Breast epithelium (tissue), 4 donors: ENCODE data around the gene GPSM1. TPM values are rescaled to one million over a fixed set of nuclear protein-coding genes. Genes with fewer than 3 reads are reported as not detected.

ENCODE experiments used
- DNase-seq, 2 donors: peaks; one replicate each; pipeline ENCODE4 v3.0.0-alpha.2; 2019; ENCODE audit warnings: low spot score in 2 of 2
- H3K27ac ChIP-seq, 2 donors: fragments of 200-600 bp; sonication (generic) in 1 of 2; one replicate each; pipeline ENCODE4 v1.5.1; 2016 to 2019; ENCODE audit warnings: mild to moderate bottlenecking in 1 of 2
- H3K27me3 ChIP-seq, 2 donors: fragments of 200-600 bp; sonication (generic) in 1 of 2; one replicate each; pipeline versions ENCODE4 v1.5.1 to v1.6.0; 2017 to 2019; ENCODE audit warnings: control low read depth in 1 of 2, mild to moderate bottlenecking in 1 of 2
- H3K36me3 ChIP-seq: fragments of 200-600 bp; one replicate; pipeline ENCODE4 v1.5.1; 2019
- H3K4me1 ChIP-seq, 2 donors: fragments of 200-600 bp; sonication (generic); one replicate each; pipeline ENCODE4 v1.5.1; 2016 to 2019; ENCODE audit warnings: control low read depth in 1 of 2
- H3K4me3 ChIP-seq, 3 donors: fragments of 200-600 bp; sonication (generic); 1 replicate in 2 of 3; 2 replicates in 1 of 3; pipeline ENCODE4 v1.5.1; 2016 to 2019; ENCODE audit warnings: mild to moderate bottlenecking in 3 of 3, moderate library complexity in 2 of 3
- H3K9me3 ChIP-seq, 2 donors: fragments of 200-600 bp; sonication (generic) in 1 of 2; one replicate each; pipeline ENCODE4 v1.5.1; 2016 to 2019; ENCODE audit warnings: control low read depth in 1 of 2
- POLR2A ChIP-seq: fragments of 450-650 bp; IDR thresholded peaks from one replicate; pipeline ENCODE4 v1.6.1; 2016; ENCODE audit warnings: antibody characterized with exemption, mild to moderate bottlenecking, moderate library complexity
- POLR2AphosphoS5 ChIP-seq, 3 donors: sonication (generic); formaldehyde crosslinking; IDR thresholded peaks; one replicate each; pipeline ENCODE4 v1.6.1; 2017; ENCODE audit warnings: antibody characterized with exemption in 3 of 3
- intact Hi-C: fragments of 100-400 bp; cut with DNase I; formaldehyde crosslinking; loops from one replicate; pipeline ENCODE4 v1.15.1; 2023; ENCODE audit warnings: low total_unique reads
- total RNA-seq, 3 donors: library from RNA; depleted of rRNA; stranded (reverse); fragments of >200 nt; gene quantifications; one replicate each; pipeline ENCODE4 v1.1.0, GENCODE V29; 2016
- TF ChIP-seq, protein P1 (sequence below), 3 donors: fragments of 450-650 bp; IDR thresholded peaks; one replicate each; pipeline ENCODE4 v1.5.1; 2016 to 2017; ENCODE audit warnings: antibody characterized with exemption in 3 of 3, mild to moderate bottlenecking in 3 of 3, moderate library complexity in 3 of 3

Gene GPSM1
- total RNA-seq, 3 donors from 2014 or later, result 5.6 to 19.0 (median 8.6) TPM

DNA sequence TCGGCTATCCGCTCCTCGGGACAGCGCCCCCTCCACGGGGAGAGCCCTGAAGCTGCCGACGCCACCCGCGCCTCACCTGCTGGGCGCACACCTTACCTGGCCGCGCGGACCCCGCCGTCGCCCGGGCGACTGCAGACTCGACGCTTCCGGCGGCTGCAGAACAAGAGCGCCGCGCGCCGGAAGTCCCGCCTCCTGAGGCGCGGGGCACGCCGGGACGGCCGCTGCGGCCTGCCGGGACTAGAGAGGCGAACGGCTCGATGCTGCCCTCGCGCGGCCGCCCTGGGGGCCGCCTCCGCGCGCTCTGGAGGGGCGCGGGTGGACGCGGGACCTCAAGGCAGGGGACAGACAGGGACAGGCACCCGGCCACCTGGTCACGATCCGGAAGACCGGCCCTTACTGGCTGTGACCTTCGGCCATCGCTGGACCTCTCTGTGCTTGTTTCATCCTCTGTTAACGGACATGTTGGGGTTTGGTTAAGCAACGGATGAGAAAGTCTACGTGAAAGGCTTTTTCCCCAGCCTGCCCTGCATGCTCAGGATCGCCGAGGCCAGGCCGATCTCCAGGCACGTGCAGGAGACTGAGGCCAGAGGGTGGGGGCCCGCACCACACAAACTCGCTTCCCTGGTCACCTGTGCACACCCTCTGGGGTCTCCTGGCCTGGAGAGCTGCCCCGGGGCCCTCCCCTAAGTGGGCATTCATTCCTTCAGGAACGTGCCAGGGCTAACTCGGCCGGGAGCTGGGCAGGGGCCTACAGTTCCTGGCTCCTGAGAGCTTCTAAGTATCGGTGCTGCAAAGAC, 72.9 kb downstream of the GPSM1 start, which contains the start of gene SNAPC4:
Gene SNAPC4, minus strand, starts transcription at position 133 of the 797 bp plus-strand sequence. CDS start 1,742 bp downstream, outside the sequence.
- intact Hi-C loops, result no loop called here
- TF ChIP-seq POLR2A (no peak), POLR2AphosphoS5 (IDR thresholded peaks at IDR 0.05) (peak; percentile 18 to 32 (median 19))
- TF ChIP-seq, protein P1, sequence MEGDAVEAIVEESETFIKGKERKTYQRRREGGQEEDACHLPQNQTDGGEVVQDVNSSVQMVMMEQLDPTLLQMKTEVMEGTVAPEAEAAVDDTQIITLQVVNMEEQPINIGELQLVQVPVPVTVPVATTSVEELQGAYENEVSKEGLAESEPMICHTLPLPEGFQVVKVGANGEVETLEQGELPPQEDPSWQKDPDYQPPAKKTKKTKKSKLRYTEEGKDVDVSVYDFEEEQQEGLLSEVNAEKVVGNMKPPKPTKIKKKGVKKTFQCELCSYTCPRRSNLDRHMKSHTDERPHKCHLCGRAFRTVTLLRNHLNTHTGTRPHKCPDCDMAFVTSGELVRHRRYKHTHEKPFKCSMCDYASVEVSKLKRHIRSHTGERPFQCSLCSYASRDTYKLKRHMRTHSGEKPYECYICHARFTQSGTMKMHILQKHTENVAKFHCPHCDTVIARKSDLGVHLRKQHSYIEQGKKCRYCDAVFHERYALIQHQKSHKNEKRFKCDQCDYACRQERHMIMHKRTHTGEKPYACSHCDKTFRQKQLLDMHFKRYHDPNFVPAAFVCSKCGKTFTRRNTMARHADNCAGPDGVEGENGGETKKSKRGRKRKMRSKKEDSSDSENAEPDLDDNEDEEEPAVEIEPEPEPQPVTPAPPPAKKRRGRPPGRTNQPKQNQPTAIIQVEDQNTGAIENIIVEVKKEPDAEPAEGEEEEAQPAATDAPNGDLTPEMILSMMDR (IDR thresholded peaks at IDR 0.05), result peak; percentile 58 to 93 (median 66)
- Histone ChIP-seq H3K27ac (peak within 1 kb of the TSS in 1 of 2 donors; percentile 1), H3K36me3 (no peaks in the 10 kb centered on the region), H3K4me1 (peaks cover 4 to 5% of the 10 kb centered on the region in 2 donors), H3K27me3 (no peaks in the 10 kb centered on the region), H3K9me3 (no peaks in the 10 kb centered on the region), H3K4me3 (peak within 1 kb of the TSS; percentile 93 to 95 (median 94))
- peak; percentile 63 to 80 for DNase-seq

DNA sequence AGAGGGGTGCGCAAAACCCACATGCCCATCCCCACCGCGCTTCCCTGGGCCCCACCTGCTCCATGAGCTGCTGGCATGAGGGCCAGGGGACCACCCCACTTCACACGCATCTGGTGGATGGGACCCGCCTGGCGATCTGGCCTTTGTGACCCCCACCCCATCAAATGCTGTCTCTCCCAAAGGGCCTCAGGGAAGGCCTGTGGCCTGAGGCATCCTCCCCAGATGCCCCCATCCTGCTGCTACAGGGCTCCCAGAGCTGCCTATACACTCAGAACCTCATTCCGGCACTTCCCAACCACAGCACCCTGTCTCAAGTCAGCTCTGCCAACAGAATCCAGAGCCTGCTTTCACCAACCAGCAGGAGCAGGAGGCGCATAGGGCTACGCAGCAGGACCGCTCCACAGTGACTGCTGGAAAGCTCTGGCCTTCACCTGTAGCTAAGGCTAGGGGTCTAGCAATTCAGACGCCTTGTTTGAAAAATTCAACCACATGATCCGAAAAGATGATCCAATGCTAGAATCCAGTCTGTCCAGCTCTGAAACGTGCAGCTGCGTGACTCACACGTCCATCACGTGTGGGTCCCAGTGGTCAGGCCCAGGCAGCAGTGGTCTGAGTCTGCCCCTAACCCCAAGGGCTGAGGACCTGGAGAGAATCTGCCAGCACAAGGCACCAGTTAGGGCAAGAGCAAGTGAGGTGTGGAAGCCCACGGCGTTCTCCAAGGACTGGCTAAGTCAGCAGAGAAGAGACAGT, 74.0 kb downstream of the GPSM1 start:
- Histone ChIP-seq H3K36me3 (no peaks in the 10 kb centered on the region), H3K9me3 (no peaks in the 10 kb centered on the region), H3K27me3 (no peaks in the 10 kb centered on the region), H3K4me3 (no peak overlapping the region), H3K4me1 (peaks cover 4 to 5% of the 10 kb centered on the region in 2 donors), H3K27ac (no peak overlapping the region)
- intact Hi-C loops, result no loop called here
- no peak for DNase-seq
- no peak for TF ChIP-seq POLR2AphosphoS5 (IDR thresholded peaks at IDR 0.05)

DNA sequence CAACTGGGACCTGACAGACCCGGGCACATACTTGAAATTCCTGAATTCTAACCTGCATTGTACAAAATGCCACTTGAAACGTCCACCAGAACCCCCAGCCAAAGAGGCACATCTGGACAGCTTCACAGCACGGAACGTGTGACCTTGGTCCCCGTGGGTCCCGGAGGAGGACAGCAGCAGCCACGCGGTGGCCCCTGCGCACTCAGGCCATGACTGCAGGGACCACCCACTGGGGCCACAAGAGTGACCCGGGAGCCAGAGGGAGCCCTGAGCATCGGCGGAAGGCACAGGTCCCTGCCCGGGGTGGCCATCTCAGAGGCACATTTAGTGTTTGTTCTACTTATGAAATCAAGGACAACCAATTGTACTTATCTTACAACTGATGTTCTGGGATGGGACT, 74.7 kb downstream of the GPSM1 start:
- no peak for DNase-seq
- intact Hi-C loops, result no loop called here
- TF ChIP-seq POLR2AphosphoS5 (IDR thresholded peaks at IDR 0.05) (no peak), POLR2A (no peak)
- TF ChIP-seq, protein P1 (IDR thresholded peaks at IDR 0.05), result no peak

DNA sequence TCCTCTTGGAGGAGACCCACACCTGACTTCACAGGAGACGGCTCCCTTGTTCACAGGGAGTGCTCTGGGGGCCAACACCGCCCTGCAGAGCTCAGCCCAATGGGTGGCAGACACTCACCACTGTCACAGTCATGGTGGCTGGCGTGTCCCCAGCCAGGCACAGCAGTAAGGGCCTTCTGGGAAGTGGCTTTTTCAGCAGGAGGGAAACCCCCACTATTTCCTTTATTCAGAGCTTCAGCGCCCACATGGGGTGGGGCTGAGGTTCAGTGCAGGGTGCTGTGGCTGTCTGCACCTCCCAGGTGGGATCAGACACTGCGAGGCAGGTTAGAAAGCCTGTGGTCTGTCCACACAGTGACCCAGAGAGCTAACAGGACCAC, 76.2 kb downstream of the GPSM1 start:
- TF ChIP-seq POLR2A (no peak), POLR2AphosphoS5 (IDR thresholded peaks at IDR 0.05) (no peak)
- TF ChIP-seq, protein P1 (IDR thresholded peaks at IDR 0.05), result no peak
- H3K4me1 ChIP-seq, result peaks cover 0 to 4% of the 10 kb centered on the region in 2 donors
- H3K27me3 ChIP-seq, result no peaks in the 10 kb centered on the region
- H3K27ac ChIP-seq, result no peak overlapping the region
- H3K4me3 ChIP-seq, result no peak overlapping the region
- DNase-seq, result no peak
- no peaks in the 10 kb centered on the region for H3K36me3 ChIP-seq
- intact Hi-C loops, result no loop called here
- no peaks in the 10 kb centered on the region for H3K9me3 ChIP-seq

More for the DNA sequence above, 74.7 kb downstream of the GPSM1 start:
- H3K27me3 ChIP-seq, result no peaks in the 10 kb centered on the region
- no peak overlapping the region for H3K4me3 ChIP-seq
- H3K36me3 ChIP-seq, result no peaks in the 10 kb centered on the region
- H3K9me3 ChIP-seq, result no peaks in the 10 kb centered on the region
- no peak overlapping the region for H3K27ac ChIP-seq
- peaks cover 4 to 5% of the 10 kb centered on the region in 2 donors for H3K4me1 ChIP-seq

DNA sequence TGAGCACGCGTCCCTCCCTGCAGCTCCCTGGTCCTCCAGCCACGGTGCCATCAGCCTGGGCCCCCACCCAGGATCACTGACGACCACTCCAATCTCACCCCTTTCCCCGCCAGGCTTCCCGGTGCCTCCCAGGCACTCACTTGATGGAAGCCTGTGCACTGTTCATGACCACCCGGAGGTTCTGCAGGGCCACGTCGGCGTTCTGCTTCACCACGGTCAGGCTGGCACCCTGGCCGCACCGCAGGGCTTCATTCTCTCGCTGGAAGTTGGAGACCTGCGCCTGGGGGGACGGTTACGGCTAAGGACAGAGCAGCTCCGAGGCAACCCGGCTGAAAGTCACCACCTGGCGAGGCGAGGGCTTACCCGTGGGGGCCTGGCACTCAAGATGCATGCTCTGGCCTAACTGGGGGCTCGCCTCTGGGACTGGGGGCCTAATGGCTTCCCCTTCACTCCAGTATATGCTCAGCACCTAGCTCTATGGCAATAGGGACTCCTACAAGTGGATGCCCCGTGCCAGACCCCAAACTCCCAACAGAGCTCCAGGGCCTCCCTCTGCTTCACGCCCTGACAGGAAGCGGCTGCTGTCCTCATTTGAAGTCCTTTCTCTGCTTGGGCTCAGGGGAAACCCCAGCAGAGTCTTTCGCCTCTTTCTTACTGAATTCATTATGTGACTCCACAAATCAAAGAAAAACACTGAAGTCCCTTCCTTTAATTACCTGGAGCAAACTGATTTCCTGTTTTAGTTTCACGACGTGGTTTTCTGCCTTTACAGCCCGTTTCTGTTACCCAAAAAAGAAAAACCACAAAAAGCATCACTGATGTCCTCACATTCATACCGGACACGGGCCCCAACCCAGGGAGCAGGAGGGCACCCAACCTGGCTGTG, 76.8 kb downstream of the GPSM1 start:
- TF ChIP-seq, protein P1 (IDR thresholded peaks at IDR 0.05), result no peak
- TF ChIP-seq POLR2A, result no peak
- TF ChIP-seq POLR2AphosphoS5 (IDR thresholded peaks at IDR 0.05), result no peak
- no peak for DNase-seq
- H3K4me1 ChIP-seq, result peaks cover 0 to 7% of the 10 kb centered on the region in 2 donors
- no peaks in the 10 kb centered on the region for H3K36me3 ChIP-seq
- intact Hi-C loops, result no loop called here
- no peak overlapping the region for H3K27ac ChIP-seq
- no peaks in the 10 kb centered on the region for H3K27me3 ChIP-seq
- no peaks in the 10 kb centered on the region for H3K9me3 ChIP-seq
- no peak overlapping the region for H3K4me3 ChIP-seq
